Measurements from ENCODE around the gene UQCRHL.
A peak's percentile ranks its signal among the peaks of the same experiment; 100 is the strongest.
"Not testable (repeated sequence)": the region's sequence is repeated elsewhere in the genome, so short reads cannot be mapped to it uniquely, and the experiment has no call there.

Gene UQCRHL

GRCh38 chr1:15835205-15835740, 27.8 kb upstream of the UQCRHL start:
- DNase-seq (ENCODE audit: low read depth) = no peak

GRCh38 chr1:15834406-15835204, 27.2 kb upstream of the UQCRHL start:
- DNase-seq (ENCODE audit: low read depth) = peak; percentile 88

GRCh38 chr1:15833842-15834405, 26.5 kb upstream of the UQCRHL start:
- no peak for DNase-seq (ENCODE audit: low read depth)

- DNase-seq (ENCODE audit: low read depth) = no peak
Observed at GRCh38 chr1:15833069-15833679, 25.7 kb upstream of the UQCRHL start.

GRCh38 chr1:15830258-15830657, 22.8 kb upstream of the UQCRHL start:
- no peak for DNase-seq (ENCODE audit: low read depth)

- DNase-seq (ENCODE audit: low read depth) = not testable (repeated sequence)
Observed at GRCh38 chr1:15828931-15829330, 21.5 kb upstream of the UQCRHL start.

GRCh38 chr1:15827567-15827966, 20.1 kb upstream of the UQCRHL start:
- not testable (repeated sequence) for DNase-seq (ENCODE audit: low read depth)

GRCh38 chr1:15826810-15827507, 19.5 kb upstream of the UQCRHL start:
- DNase-seq (ENCODE audit: low read depth) = no peak

GRCh38 chr1:15825800-15826199, 18.4 kb upstream of the UQCRHL start:
- DNase-seq (ENCODE audit: low read depth) = no peak

GRCh38 chr1:15820478-15820877, 13.0 kb upstream of the UQCRHL start:
- DNase-seq (ENCODE audit: low read depth) = no peak

- DNase-seq (ENCODE audit: low read depth) = no peak
Observed at GRCh38 chr1:15816674-15817073, 9.2 kb upstream of the UQCRHL start.

- no peak for DNase-seq (ENCODE audit: low read depth)
Observed at GRCh38 chr1:15810073-15810472, 2.6 kb upstream of the UQCRHL start.

GRCh38 chr1:15808955-15809354, 1.5 kb upstream of the UQCRHL start:
- no peak for DNase-seq (ENCODE audit: low read depth)

GRCh38 chr1:15807121-15807520, 328 bp downstream of the UQCRHL start:
- DNase-seq (ENCODE audit: low read depth) = no peak

- no peak for DNase-seq (ENCODE audit: low read depth)
Observed at GRCh38 chr1:15804060-15804459, 3.4 kb downstream of the UQCRHL start.

GRCh38 chr1:15803380-15803779, 4.1 kb downstream of the UQCRHL start:
- DNase-seq (ENCODE audit: low read depth) = no peak

GRCh38 chr1:15802234-15802965, 5.0 kb downstream of the UQCRHL start:
- no peak for DNase-seq (ENCODE audit: low read depth)

- peak; percentile 51 for DNase-seq (ENCODE audit: low read depth)
Observed at GRCh38 chr1:15799928-15800835, 7.3 kb downstream of the UQCRHL start.

GRCh38 chr1:15799004-15799867, 8.2 kb downstream of the UQCRHL start:
- DNase-seq (ENCODE audit: low read depth) = peak; percentile 97

Data from fibroblast of the conjunctiva (primary cell).